Vagina (tissue), 2 donors: ENCODE data around the gene CXCR4.

ENCODE experiments used
- POLR2A ChIP-seq, 2 donors: fragments of 450-650 bp; IDR thresholded peaks; one replicate each; pipeline ENCODE4 v1.6.1; 2017; ENCODE audit warnings: antibody characterized with exemption in 2 of 2, mild to moderate bottlenecking in 2 of 2, moderate library complexity in 2 of 2
- TF ChIP-seq, protein P1 (sequence below), 3 experiments: fragments of 450-650 bp in 2 of 3; fragments of 200-600 bp in 1 of 3; sonication (generic) in 1 of 3; IDR thresholded peaks; one replicate each; pipeline ENCODE4 v1.5.1; 2017 to 2019; ENCODE audit warnings: antibody characterized with exemption in 3 of 3, mild to moderate bottlenecking in 2 of 3, moderate library complexity in 2 of 3

DNA sequence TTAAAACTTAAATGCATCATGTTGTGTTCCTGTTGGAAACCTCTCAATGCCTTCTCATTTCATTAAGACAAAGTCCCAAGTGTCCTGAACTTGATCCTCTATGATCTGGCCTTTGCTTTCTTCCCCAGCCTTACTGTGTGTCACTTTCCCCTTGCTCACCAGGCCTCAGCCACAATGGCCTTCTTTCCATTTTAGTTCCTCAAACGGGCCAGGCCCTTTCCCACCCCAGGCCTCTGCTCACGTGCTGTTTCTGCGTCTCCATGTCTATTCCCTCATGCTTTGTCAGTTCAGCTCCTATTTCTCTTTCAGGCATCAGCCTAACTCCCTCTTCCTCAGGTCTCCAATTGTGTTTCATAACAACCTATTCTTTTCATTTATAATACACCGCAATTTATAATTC lies 19.5 kb downstream of the CXCR4 start:
- TF ChIP-seq, protein P1, sequence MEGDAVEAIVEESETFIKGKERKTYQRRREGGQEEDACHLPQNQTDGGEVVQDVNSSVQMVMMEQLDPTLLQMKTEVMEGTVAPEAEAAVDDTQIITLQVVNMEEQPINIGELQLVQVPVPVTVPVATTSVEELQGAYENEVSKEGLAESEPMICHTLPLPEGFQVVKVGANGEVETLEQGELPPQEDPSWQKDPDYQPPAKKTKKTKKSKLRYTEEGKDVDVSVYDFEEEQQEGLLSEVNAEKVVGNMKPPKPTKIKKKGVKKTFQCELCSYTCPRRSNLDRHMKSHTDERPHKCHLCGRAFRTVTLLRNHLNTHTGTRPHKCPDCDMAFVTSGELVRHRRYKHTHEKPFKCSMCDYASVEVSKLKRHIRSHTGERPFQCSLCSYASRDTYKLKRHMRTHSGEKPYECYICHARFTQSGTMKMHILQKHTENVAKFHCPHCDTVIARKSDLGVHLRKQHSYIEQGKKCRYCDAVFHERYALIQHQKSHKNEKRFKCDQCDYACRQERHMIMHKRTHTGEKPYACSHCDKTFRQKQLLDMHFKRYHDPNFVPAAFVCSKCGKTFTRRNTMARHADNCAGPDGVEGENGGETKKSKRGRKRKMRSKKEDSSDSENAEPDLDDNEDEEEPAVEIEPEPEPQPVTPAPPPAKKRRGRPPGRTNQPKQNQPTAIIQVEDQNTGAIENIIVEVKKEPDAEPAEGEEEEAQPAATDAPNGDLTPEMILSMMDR (IDR thresholded peaks at IDR 0.05): no peak
- no peak for TF ChIP-seq POLR2A (IDR thresholded peaks at IDR 0.05)
